Dendritic cell treated with granulocyte-macrophage colony-stimulating factor and Interleukin-4, amounts not matched to agents 40 ng/mL and 50 ng/mL, for 4 days (primary cell): ENCODE data around the gene HEMGN.
"Not testable (repeated sequence)": the region's sequence is repeated elsewhere in the genome, so short reads cannot be mapped to it uniquely, and the experiment has no call there.

Source experiments
- H3K27ac Mint-ChIP-seq: one replicate; pipeline ENCODE4 v1.8.0; 2022; ENCODE audit warnings: mild to moderate bottlenecking, mixed read lengths
- H3K27me3 Mint-ChIP-seq: one replicate; pipeline ENCODE4 v1.8.0; 2022; ENCODE audit warnings: mild to moderate bottlenecking, mixed read lengths
- H3K36me3 Mint-ChIP-seq: one replicate; pipeline ENCODE4 v1.8.0; 2022; ENCODE audit warnings: low read depth, mixed read lengths
- H3K4me1 Mint-ChIP-seq: one replicate; pipeline ENCODE4 v1.8.0; 2022; ENCODE audit warnings: low read depth, mixed read lengths
- H3K4me3 Mint-ChIP-seq: one replicate; pipeline ENCODE4 v1.8.0; 2022; ENCODE audit warnings: mild to moderate bottlenecking, moderate library complexity, mixed read lengths
- H3K9me3 Mint-ChIP-seq: one replicate; pipeline ENCODE4 v1.8.0; 2022; ENCODE audit warnings: mixed read lengths
- intact Hi-C: fragments of 100-400 bp; cut with micrococcal nuclease; formaldehyde crosslinking; loops from one replicate; pipeline ENCODE4 v1.15.0; 2022

The HEMGN gene

DNA sequence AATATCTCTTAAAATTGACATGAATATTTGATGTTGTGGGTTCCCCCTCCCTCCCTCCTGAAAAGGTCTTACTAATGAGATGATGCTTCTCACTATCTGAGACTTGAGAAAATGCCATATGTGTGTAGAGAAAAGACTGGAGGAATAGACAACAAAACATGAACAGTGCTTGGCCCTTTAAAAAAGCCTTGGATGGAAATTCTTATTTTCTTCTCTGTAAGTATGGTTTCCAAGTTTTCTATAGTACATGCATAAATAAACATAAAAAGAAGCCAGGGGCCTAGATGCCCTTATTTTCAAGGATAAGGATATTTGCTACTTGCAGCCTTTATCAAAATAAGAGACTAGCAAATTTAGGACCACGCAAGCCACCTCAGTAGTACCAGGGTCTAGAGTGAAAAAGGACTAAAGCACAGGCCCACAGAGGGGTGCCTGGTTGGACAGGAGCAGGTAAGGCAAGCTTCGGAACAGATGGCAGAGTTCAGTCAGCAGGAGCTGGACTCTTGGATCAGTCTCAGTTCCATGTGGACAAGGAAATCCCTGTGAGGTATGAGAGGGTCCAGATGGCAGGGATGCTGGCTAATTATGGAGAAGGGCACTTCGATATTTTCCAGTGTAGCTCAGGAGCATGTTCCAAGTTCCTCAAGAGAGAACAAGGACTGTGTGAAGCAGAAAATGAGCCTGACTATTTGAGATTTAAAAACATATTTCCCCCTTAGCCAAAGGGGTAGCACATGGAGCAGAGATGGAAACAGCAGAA is 40.6 kb upstream of the HEMGN start:
- H3K27ac Mint-ChIP-seq: no peak overlapping the region
- no peaks in the 10 kb centered on the region for H3K9me3 Mint-ChIP-seq
- intact Hi-C loops: no loop called here
- peaks cover 14% of the 10 kb centered on the region for H3K27me3 Mint-ChIP-seq
- H3K4me1 Mint-ChIP-seq: peaks cover 12% of the 10 kb centered on the region
- H3K36me3 Mint-ChIP-seq: peaks cover 5% of the 10 kb centered on the region
- no peak overlapping the region for H3K4me3 Mint-ChIP-seq

DNA sequence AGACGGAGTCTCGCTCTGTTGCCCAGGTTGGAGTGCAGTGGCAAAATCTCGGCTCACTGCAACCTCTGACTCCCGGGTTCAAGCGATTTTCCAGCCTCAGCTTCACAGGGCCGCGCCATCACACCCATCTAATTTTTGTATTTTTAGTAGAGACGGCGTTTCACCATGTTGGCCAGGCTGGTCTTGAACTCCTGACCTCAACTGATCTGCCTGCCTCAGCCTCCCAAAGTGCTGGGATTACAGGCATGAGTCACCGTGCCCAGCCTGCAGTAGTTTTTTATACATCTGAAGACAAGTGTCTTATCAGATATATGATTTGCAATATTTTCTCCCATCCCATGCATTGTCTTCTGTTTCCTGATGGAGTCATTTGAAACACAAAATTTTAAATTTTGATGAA is 38.7 kb upstream of the HEMGN start:
- intact Hi-C loops, H3K4me3 Mint-ChIP-seq, H3K27me3 Mint-ChIP-seq, H3K36me3 Mint-ChIP-seq, H3K4me1 Mint-ChIP-seq, H3K9me3 Mint-ChIP-seq, H3K27ac Mint-ChIP-seq: not testable (repeated sequence)

DNA sequence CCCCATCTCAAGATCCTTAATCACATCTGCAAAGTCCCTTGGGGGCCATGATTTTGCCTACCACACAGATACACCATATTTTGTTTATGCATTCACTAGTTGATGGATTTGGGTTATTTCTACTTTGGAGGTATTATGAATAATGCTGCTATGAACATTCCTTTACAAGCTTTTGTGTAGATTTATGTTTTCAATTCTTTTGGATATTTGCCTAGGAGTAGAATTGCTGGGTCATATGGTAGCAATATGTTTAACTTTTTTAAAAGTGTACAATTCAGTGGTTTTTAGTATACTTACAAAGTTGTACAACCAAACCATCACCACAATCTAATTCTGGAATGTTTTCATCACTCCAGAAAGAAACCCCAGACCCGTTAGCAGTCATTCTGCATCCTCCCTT is 37.4 kb upstream of the HEMGN start:
- Mint-ChIP-seq H3K4me1 (no peaks in the 10 kb centered on the region), H3K27me3 (peaks cover 3% of the 10 kb centered on the region), H3K9me3 (no peaks in the 10 kb centered on the region), H3K27ac (no peak overlapping the region), H3K4me3 (no peak overlapping the region), H3K36me3 (no peaks in the 10 kb centered on the region)
- intact Hi-C loops: no loop called here

DNA sequence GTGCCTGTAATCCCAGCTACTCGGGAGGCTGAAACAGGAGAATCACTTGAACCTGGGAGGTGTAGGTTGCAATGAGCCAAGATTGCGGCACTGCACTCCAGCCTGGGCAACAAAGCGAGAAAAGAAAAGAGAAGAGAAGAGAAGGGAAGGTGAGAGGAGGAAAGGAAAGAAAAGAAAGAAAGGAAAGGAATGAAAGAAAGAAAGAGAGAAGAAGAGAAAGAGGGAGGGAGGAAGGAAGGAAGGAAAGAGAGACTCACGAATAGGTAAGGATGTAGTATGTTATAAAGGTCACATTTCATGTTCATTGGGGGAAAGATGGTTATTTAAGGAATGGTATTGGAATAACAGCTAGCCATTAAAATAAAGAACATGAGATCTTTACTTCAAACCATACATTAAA is 34.8 kb upstream of the HEMGN start:
- H3K4me3 Mint-ChIP-seq: no peak overlapping the region
- H3K36me3 Mint-ChIP-seq: no peaks in the 10 kb centered on the region
- no peaks in the 10 kb centered on the region for H3K9me3 Mint-ChIP-seq
- no peaks in the 10 kb centered on the region for H3K4me1 Mint-ChIP-seq
- H3K27me3 Mint-ChIP-seq: no peaks in the 10 kb centered on the region
- H3K27ac Mint-ChIP-seq: no peak overlapping the region
- intact Hi-C loops: no loop called here

DNA sequence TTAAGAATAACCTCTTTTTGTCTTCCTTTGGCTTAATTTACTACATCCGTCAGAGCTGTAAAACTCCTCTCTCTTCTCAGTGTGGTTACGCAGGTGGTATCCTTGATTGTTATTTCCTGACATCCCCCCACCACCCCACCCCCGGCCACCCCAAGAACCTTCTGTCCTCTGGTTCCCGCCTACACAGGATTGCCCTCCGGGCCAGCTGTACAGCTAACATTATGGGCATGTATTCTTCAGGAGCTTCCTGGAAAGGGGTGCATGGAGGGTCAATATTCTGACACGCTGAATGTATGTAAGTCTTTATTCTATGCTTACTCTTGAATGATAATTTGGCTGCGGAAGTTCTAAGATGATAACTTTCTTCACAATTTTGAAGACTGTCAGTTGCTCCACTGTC is 32.2 kb upstream of the HEMGN start:
- Mint-ChIP-seq H3K27me3 (no peaks in the 10 kb centered on the region), H3K4me1 (no peaks in the 10 kb centered on the region), H3K9me3 (no peaks in the 10 kb centered on the region), H3K27ac (no peak overlapping the region), H3K4me3 (no peak overlapping the region), H3K36me3 (no peaks in the 10 kb centered on the region)
- intact Hi-C loops: no loop called here

DNA sequence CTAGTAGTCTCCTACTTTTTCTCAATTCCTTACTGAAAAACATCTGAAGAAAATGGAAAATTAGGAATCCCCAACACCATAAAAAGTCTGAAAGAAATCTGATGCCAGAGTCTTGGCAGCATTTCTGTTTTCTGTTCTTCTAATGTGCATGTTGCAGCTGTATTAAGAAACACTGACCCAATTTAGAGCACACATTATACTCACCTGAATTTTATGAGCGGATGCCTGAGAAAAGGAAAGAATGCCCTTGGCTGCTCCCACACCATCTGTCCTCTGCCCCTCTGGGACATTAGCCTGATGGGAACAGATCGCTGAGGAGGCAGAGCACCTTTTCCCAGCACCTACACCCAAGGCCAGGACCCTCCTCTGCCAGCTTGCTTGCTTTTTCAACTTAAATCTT is 31.0 kb upstream of the HEMGN start:
- no peaks in the 10 kb centered on the region for H3K27me3 Mint-ChIP-seq
- H3K4me1 Mint-ChIP-seq: no peaks in the 10 kb centered on the region
- no peak overlapping the region for H3K27ac Mint-ChIP-seq
- no peak overlapping the region for H3K4me3 Mint-ChIP-seq
- H3K9me3 Mint-ChIP-seq: no peaks in the 10 kb centered on the region
- H3K36me3 Mint-ChIP-seq: no peaks in the 10 kb centered on the region
- intact Hi-C loops: no loop called here

DNA sequence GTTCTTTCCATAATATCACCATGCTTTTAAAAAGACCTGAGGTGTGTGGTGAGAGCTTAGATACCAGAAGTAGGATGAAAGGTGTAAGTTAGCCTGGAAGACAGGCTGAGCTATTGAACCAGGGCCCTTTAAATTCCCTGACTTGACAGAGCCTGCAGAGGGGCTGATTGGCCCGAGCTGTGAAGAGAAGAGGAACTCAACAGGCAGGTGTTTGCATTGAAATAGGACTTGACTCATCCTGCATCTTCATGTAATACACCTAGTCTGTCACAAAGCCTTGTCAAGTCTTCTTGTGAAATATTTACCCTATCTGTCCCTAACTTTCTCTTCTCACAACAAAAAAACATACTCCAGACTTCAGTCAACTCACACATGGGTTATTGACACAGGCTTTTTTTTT is 28.5 kb upstream of the HEMGN start:
- no peaks in the 10 kb centered on the region for H3K27me3 Mint-ChIP-seq
- H3K36me3 Mint-ChIP-seq: no peaks in the 10 kb centered on the region
- H3K9me3 Mint-ChIP-seq: no peaks in the 10 kb centered on the region
- no peaks in the 10 kb centered on the region for H3K4me1 Mint-ChIP-seq
- intact Hi-C loops: no loop called here
- no peak overlapping the region for H3K4me3 Mint-ChIP-seq
- no peak overlapping the region for H3K27ac Mint-ChIP-seq

DNA sequence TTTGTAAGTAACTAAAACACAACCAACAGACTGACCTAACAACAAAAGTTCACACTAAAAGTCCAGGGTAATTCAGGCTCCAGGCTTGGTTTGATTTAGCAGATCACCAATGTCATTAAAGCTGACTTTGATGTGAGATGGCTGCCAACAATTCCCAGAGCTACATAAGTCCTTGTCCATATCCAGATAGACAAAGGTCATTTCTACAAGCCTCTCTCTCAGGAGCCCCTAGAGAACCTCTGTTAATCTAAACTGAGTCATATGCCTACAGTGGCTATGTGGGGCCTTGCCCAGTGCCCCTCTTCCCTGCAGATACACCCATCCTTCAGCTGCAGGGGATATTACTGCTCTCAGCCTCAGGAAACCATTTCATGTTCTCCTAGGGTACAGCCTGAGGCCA is 26.9 kb upstream of the HEMGN start:
- Mint-ChIP-seq H3K4me1 (no peaks in the 10 kb centered on the region), H3K36me3 (no peaks in the 10 kb centered on the region), H3K4me3 (no peak overlapping the region), H3K27ac (no peak overlapping the region), H3K9me3 (no peaks in the 10 kb centered on the region), H3K27me3 (no peaks in the 10 kb centered on the region)
- intact Hi-C loops: no loop called here

DNA sequence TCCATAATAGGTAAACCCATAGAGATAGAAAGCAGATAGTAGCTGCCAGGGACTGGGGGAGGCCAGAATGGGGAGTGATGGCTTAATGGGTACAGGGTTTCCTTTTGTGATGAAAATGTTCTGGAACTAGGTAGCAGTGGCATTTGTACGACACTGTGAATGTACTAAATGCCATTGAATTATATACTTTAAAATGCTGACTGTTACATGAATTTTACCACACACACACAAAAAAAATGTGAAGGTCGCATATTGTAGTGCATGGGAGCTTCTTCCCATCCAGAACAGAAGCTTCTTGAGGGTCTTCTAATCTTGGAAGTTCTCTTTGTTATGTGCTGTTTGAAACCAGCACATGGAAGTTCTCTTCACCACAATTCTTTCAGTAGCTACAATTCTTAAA is 25.3 kb upstream of the HEMGN start:
- no peak overlapping the region for H3K27ac Mint-ChIP-seq
- H3K4me1 Mint-ChIP-seq: no peaks in the 10 kb centered on the region
- no peaks in the 10 kb centered on the region for H3K36me3 Mint-ChIP-seq
- no peaks in the 10 kb centered on the region for H3K9me3 Mint-ChIP-seq
- no peak overlapping the region for H3K4me3 Mint-ChIP-seq
- intact Hi-C loops: no loop called here
- H3K27me3 Mint-ChIP-seq: no peaks in the 10 kb centered on the region

DNA sequence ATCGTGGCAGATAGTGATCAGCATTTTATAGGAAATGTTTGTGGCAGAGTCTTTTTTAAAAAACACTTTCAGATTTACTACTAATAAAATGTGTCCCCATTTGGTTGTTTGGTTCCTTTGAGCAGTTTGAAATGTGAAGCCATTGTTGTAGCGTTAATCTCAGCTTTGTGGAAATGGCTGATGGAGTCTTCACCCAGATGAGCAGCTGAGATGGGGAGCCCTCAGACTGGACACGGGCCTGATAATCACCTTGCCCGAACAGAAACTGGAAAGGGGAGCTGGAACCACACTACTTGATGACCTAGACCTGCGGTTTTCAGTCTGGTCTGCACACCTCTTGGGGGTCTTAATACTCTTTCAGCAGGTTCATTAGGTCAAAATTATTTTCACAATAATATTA is 24.6 kb upstream of the HEMGN start:
- H3K36me3 Mint-ChIP-seq: no peaks in the 10 kb centered on the region
- intact Hi-C loops: no loop called here
- no peaks in the 10 kb centered on the region for H3K9me3 Mint-ChIP-seq
- H3K27me3 Mint-ChIP-seq: no peaks in the 10 kb centered on the region
- H3K4me1 Mint-ChIP-seq: no peaks in the 10 kb centered on the region
- no peak overlapping the region for H3K27ac Mint-ChIP-seq
- no peak overlapping the region for H3K4me3 Mint-ChIP-seq

DNA sequence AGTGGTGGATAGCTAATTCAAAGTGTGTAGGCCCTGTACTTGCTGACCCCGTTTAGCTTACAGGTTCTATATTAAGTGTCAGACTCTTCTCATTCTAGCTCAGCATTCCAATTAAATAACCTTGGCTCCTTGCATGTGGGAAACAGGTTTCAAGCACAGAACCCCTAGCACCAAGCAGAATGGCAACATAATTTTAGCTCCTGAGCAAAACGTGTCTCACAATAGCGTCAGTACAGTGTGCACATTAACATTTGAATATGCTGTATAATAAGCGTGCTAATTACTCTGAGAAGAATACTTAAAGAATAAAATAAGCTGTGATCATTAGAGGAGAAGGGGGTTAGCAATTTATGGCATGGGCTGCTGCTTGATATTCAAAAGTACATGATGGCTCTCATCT is 24.2 kb upstream of the HEMGN start:
- Mint-ChIP-seq H3K36me3 (no peaks in the 10 kb centered on the region), H3K9me3 (no peaks in the 10 kb centered on the region), H3K4me3 (no peak overlapping the region), H3K27ac (no peak overlapping the region), H3K27me3 (no peaks in the 10 kb centered on the region), H3K4me1 (no peaks in the 10 kb centered on the region)
- intact Hi-C loops: no loop called here

DNA sequence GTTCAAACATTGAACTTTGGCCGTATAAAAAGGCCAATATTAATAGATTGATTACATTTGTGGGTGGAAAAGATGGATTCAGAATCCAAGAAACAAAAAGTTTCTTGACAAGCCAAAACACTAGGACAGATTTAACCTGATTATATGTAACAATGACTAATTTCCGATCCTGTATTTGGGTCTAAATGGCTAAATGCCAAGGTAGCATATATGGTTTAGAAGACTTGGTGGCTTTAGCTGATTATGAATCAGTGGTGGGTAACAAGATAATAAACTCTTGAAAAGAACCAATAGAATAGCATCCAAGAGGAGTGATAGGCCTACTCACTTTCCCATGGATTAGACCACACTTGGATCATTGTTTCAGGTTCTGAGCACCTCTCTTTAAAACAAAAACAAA is 23.4 kb upstream of the HEMGN start:
- Mint-ChIP-seq H3K4me3 (no peak overlapping the region), H3K4me1 (peaks cover 3% of the 10 kb centered on the region), H3K36me3 (no peaks in the 10 kb centered on the region), H3K27ac (no peak overlapping the region), H3K9me3 (no peaks in the 10 kb centered on the region), H3K27me3 (no peaks in the 10 kb centered on the region)
- intact Hi-C loops: no loop called here

DNA sequence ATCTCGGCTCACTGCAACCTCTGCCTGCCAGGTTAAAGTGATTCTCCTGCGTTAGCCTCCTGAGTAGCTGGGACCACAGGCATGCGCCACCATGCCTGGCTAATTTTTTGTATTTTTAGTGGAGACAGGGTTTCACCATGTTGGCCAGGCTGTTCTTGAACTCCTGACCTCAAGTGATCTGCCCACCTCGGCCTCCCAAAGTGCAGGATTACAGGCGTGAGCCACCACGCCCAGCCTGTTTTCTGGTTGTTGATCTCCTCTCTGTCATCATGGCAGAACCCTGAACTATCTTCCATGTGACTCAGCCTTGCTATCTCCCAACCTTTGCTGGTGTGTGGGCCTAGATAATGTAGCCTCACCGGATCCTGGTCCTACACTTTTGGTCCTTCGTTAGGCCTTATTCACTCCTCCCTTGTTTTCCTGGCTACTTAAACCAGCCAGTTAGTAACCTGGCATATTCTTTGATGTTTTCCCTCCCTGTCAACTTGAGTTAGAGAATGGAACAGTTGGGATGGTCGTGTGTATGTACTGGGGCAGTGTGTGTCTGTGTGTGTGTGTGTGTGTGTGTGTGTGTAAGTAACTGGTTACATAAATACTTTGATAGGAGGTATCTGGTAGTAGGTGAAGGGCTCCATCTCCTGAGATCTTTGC is 22.8 kb upstream of the HEMGN start:
- H3K27me3 Mint-ChIP-seq, intact Hi-C loops, H3K27ac Mint-ChIP-seq, H3K4me1 Mint-ChIP-seq, H3K36me3 Mint-ChIP-seq, H3K9me3 Mint-ChIP-seq, H3K4me3 Mint-ChIP-seq: not testable (repeated sequence)

DNA sequence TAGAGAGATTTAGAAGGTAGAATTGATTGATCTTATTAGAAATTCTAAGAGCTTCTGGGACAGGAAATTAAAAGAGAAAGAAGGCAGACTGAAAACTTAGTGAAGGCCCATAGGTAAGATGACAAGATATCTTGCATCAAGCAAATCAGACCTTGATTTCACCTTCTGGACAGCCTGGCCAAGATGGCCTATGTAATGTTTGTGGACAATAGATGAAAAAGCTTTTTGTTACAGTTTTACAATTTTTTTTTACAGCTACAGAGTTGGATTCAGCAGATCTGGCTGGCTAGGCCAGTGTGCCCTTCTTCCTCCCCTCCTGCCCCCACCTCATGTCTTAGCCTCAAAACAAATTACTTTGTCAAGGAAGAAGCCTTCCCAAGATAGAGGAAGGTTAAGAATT is 21.6 kb upstream of the HEMGN start:
- Mint-ChIP-seq H3K4me1 (peaks cover 5% of the 10 kb centered on the region), H3K9me3 (no peaks in the 10 kb centered on the region), H3K4me3 (no peak overlapping the region), H3K27ac (no peak overlapping the region), H3K36me3 (no peaks in the 10 kb centered on the region), H3K27me3 (no peaks in the 10 kb centered on the region)
- intact Hi-C loops: no loop called here
